Esophagus (tissue), 2 donors: ENCODE measurements around the gene CBFA2T3. TPM values are rescaled to one million over a fixed set of nuclear protein-coding genes. Genes with fewer than 3 reads are reported as not detected.
"Not testable (repeated sequence)": the region's sequence is repeated elsewhere in the genome, so short reads cannot be mapped to it uniquely, and the experiment has no call there.

Experiments used
- H3K27ac ChIP-seq, 2 donors: one replicate each; pipeline ENCODE4 v1.5.1; 2013; ENCODE audit warnings: low read depth in 2 of 2, mild to moderate bottlenecking in 2 of 2, inconsistent platforms in 1 of 2, low read length in 1 of 2, moderate library complexity in 1 of 2
- H3K27me3 ChIP-seq, 2 donors: one replicate each; pipeline ENCODE4 v1.6.1; 2013; ENCODE audit warnings: low read length in 2 of 2, control low read depth in 1 of 2, mild to moderate bottlenecking in 1 of 2; ENCODE audit not compliant: insufficient read depth in 2 of 2, control insufficient read depth in 1 of 2
- H3K36me3 ChIP-seq, 2 donors: one replicate each; pipeline ENCODE4 v1.6.1; 2013; ENCODE audit warnings: low read length in 1 of 2; ENCODE audit not compliant: control insufficient read depth in 2 of 2, insufficient read depth in 2 of 2
- H3K4me1 ChIP-seq, 2 donors: one replicate each; pipeline ENCODE4 v1.6.1; 2013; ENCODE audit warnings: low read length in 1 of 2; ENCODE audit not compliant: control insufficient read depth in 2 of 2, insufficient read depth in 2 of 2
- H3K4me3 ChIP-seq, 2 donors: one replicate each; pipeline ENCODE4 v1.5.1; 2013; ENCODE audit warnings: low read length in 2 of 2, mild to moderate bottlenecking in 2 of 2, low read depth in 1 of 2, moderate library complexity in 1 of 2
- H3K9me3 ChIP-seq, 2 donors: one replicate each; pipeline ENCODE4 v1.6.1; 2013; ENCODE audit warnings: mild to moderate bottlenecking in 2 of 2, low read depth in 1 of 2, low read length in 1 of 2, moderate library complexity in 1 of 2; ENCODE audit not compliant: control insufficient read depth in 2 of 2, insufficient read depth in 1 of 2
- WGBS, 2 donors: extraction: QIAGEN DNeasy Blood & Tissue Kit; methylation state at CpG; one replicate each; pipeline ENCODE4 v1.1.7; 2013; 5-methylcytosine and 5-hydroxymethylcytosine counted together
- polyA plus RNA-seq, 2 donors: library from polyadenylated mRNA; stranded (reverse); fragments of 200-250 nt; gene quantifications; one replicate each; pipeline ENCODE4 v1.2.3, GENCODE V29; 2013
- donor health status: healthy with polysubstance abuse.
- donor health status: Bipolar disorder and iron deficiency.

CBFA2T3 gene
- polyA plus RNA-seq, 2 donors, result 0.93 to 1.4 TPM

- no peaks in the 10 kb centered on the region for H3K27me3 ChIP-seq
- H3K4me3 ChIP-seq, result no peak overlapping the region
- 64 to 72% methylated on average over 6 of the region's 6 CpGs for WGBS, 2 donors
- H3K36me3 ChIP-seq, result no peaks in the 10 kb centered on the region
- H3K4me1 ChIP-seq, result no peaks in the 10 kb centered on the region
- H3K27ac ChIP-seq, result no peak overlapping the region
- peaks cover 0 to 19% of the 10 kb centered on the region in 2 donors for H3K9me3 ChIP-seq
Observed at GRCh38 chr16:89013111-89013510, 36.1 kb upstream of the CBFA2T3 start.

- H3K9me3 ChIP-seq, result peaks cover 0 to 19% of the 10 kb centered on the region in 2 donors
- 63 to 76% methylated on average over 2 of the region's 2 CpGs for WGBS, 2 donors
- no peaks in the 10 kb centered on the region for H3K36me3 ChIP-seq
- no peak overlapping the region for H3K27ac ChIP-seq
- H3K27me3 ChIP-seq, result no peaks in the 10 kb centered on the region
- H3K4me3 ChIP-seq, result no peak overlapping the region
- H3K4me1 ChIP-seq, result no peaks in the 10 kb centered on the region
Observed at GRCh38 chr16:89012622-89012995, 35.6 kb upstream of the CBFA2T3 start.

GRCh38 chr16:89011909-89012621 is 35.1 kb upstream of the CBFA2T3 start:
- Histone ChIP-seq H3K27me3 (no peaks in the 10 kb centered on the region), H3K9me3 (peaks cover 0 to 19% of the 10 kb centered on the region in 2 donors), H3K4me3 (no peak overlapping the region), H3K27ac (no peak overlapping the region), H3K4me1 (no peaks in the 10 kb centered on the region), H3K36me3 (no peaks in the 10 kb centered on the region)
- 79 to 84% methylated on average over 4 of the region's 4 CpGs for WGBS, 2 donors

- Histone ChIP-seq H3K9me3 (peaks cover 0 to 10% of the 10 kb centered on the region in 2 donors), H3K4me3 (no peak overlapping the region), H3K27ac (no peak overlapping the region), H3K27me3 (no peaks in the 10 kb centered on the region), H3K36me3 (no peaks in the 10 kb centered on the region), H3K4me1 (no peaks in the 10 kb centered on the region)
- WGBS, 2 donors, result 80% methylated on average over 13 to 14 of the region's 14 CpGs
Observed at GRCh38 chr16:89010210-89010925, 33.4 kb upstream of the CBFA2T3 start.

GRCh38 chr16:89009343-89010209 is 32.6 kb upstream of the CBFA2T3 start:
- 48 to 55% methylated on average over 17 of the region's 17 CpGs for WGBS, 2 donors
- Histone ChIP-seq H3K9me3 (peaks cover 0 to 10% of the 10 kb centered on the region in 2 donors), H3K4me3 (no peak overlapping the region), H3K27me3 (no peaks in the 10 kb centered on the region), H3K4me1 (no peaks in the 10 kb centered on the region), H3K36me3 (no peaks in the 10 kb centered on the region), H3K27ac (no peak overlapping the region)

- not testable (repeated sequence) for H3K36me3 ChIP-seq, H3K4me3 ChIP-seq, H3K4me1 ChIP-seq, H3K27ac ChIP-seq, H3K9me3 ChIP-seq, H3K27me3 ChIP-seq
- WGBS, 2 donors, result 55 to 57% methylated on average over 4 of the region's 4 CpGs
Observed at GRCh38 chr16:89008796-89009195, 31.8 kb upstream of the CBFA2T3 start.

GRCh38 chr16:89007371-89008249 is 30.6 kb upstream of the CBFA2T3 start:
- peaks cover 0 to 4% of the 10 kb centered on the region in 2 donors for H3K27me3 ChIP-seq
- H3K4me1 ChIP-seq, result no peaks in the 10 kb centered on the region
- no peaks in the 10 kb centered on the region for H3K36me3 ChIP-seq
- peaks cover 0 to 10% of the 10 kb centered on the region in 2 donors for H3K9me3 ChIP-seq
- no peak overlapping the region for H3K27ac ChIP-seq
- WGBS, 2 donors, result 43 to 51% methylated on average over 9 of the region's 9 CpGs
- no peak overlapping the region for H3K4me3 ChIP-seq

GRCh38 chr16:89006036-89006752 is 29.2 kb upstream of the CBFA2T3 start:
- Histone ChIP-seq H3K27me3 (peaks cover 0 to 4% of the 10 kb centered on the region in 2 donors), H3K9me3 (peaks cover 4 to 14% of the 10 kb centered on the region in 2 donors), H3K4me3 (no peak overlapping the region), H3K27ac (no peak overlapping the region), H3K4me1 (no peaks in the 10 kb centered on the region), H3K36me3 (no peaks in the 10 kb centered on the region)
- 80 to 85% methylated on average over 20 to 24 of the region's 24 CpGs for WGBS, 2 donors
